AG09309 (cell line): ENCODE results near the gene XRCC1.

Experiments
- DNase-seq: peaks from one replicate; pipeline ENCODE4 v3.0.0-alpha.2; 2010; ENCODE audit warnings: low read depth
- H3K4me3 ChIP-seq: 2 replicates; pipeline ENCODE4 v1.5.1; 2011; ENCODE audit warnings: mild to moderate bottlenecking, low read depth, low read length, moderate library complexity; ENCODE audit not compliant: control insufficient read depth
- CTCF ChIP-seq: IDR thresholded peaks from 2 replicates; pipeline ENCODE4 v1.5.1; 2011; ENCODE audit warnings: mild to moderate bottlenecking, low read depth, low read length, inconsistent platforms; ENCODE audit not compliant: insufficient read depth, control insufficient read depth; ENCODE audit errors: missing control alignments

The XRCC1 gene

GRCh38 chr19:43574424-43575155 is 737 bp downstream of the XRCC1 start:
- TF ChIP-seq CTCF: no peak
- DNase-seq: no peak
- peak overlapping the region; percentile 83 for H3K4me3 ChIP-seq

- H3K4me3 ChIP-seq: no peak overlapping the region
- DNase-seq: no peak
- no peak for TF ChIP-seq CTCF
Observed at GRCh38 chr19:43572171-43572588, 3.1 kb downstream of the XRCC1 start.

- no peak for DNase-seq
- TF ChIP-seq CTCF: no peak
Observed at GRCh38 chr19:43570174-43570791, 5.0 kb downstream of the XRCC1 start.

GRCh38 chr19:43569657-43570056 is 5.7 kb downstream of the XRCC1 start:
- DNase-seq: no peak
- no peak for TF ChIP-seq CTCF
- no peak overlapping the region for H3K4me3 ChIP-seq

More at GRCh38 chr19:43570174-43570791, 5.0 kb downstream of the XRCC1 start:
- no peak overlapping the region for H3K4me3 ChIP-seq

DNA sequence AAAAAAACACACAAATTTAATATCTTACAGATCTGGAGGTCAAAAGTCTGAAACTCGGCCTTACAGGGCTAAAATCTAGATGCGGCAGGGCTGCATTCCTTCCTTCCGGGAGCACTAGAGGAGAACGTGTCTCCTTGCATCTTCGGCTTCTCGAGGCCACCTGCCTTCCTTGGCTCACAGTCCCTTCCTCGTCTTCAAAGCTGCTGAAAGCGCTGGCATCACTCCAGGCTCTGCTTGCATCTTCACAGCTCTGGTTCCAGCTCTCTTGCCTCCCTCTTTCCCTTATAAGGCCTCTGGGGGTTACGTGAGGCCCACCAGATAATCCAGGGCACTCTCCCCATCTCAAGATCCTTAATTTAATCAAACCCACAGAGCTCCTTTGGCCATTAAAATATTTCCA is 10.5 kb downstream of the XRCC1 start:
- no peak for DNase-seq
- no peak for TF ChIP-seq CTCF
- no peak overlapping the region for H3K4me3 ChIP-seq

DNA sequence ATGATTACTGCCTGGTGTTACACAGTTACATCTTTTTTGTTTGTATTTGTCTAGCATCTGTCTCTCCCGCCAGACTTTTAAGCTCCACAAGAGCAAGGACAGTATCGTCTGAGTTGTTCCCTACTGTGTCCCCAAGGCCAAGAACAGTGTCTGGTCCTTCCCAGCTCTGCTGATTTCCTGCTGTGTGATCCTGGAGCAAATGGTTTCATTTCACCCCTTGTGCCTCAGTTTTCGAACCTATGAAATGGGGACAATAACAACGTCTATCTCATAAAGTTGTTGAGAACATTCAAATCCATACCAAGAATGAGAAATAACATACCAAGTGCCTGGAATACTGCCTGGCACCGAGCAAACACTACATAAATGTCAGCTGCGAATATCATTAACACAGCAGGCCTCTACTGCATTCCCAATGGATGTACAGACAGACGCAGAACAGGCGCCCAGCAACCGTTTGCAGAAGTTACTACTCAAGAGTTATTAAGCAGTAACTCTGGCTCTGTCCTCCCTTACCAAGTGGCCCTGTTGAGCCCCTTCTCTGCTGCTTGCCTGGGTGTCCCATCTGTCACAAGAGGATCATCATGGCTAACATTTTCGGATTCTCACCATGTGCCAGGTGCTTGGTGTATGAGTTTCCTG is 11.4 kb downstream of the XRCC1 start:
- no peak for DNase-seq
- TF ChIP-seq CTCF: no peak
- H3K4me3 ChIP-seq: no peak overlapping the region
